Keratinocyte (primary cell): ENCODE measurements around the gene CDC20B. TPM values are rescaled to one million over a fixed set of nuclear protein-coding genes. Genes with fewer than 3 reads are reported as not detected.

Experiments
- DNase-seq: peaks from one replicate; pipeline ENCODE4 v3.0.0-alpha.2; 2011; ENCODE audit warnings: low read depth, missing footprints, low spot score
- FAIRE-seq: peaks from 2 replicates; lab custom pipeline; 2011; peaks lifted over from hg19 to GRCh38; lab: Jason Lieb, UNC
- H2AFZ ChIP-seq: 2 replicates; pipeline ENCODE4 v1.6.0; 2012; ENCODE audit warnings: low read length, control low read depth, inconsistent platforms; ENCODE audit not compliant: control insufficient read depth
- H3K27ac ChIP-seq: 2 replicates; pipeline ENCODE4 v1.5.1; 2011; ENCODE audit warnings: low read length; ENCODE audit not compliant: control insufficient read depth, insufficient read depth
- H3K27me3 ChIP-seq: 3 replicates; pipeline ENCODE4 v1.6.0; 2011; ENCODE audit warnings: low read length; ENCODE audit not compliant: control insufficient read depth, insufficient read depth; ENCODE audit errors: extremely low read depth
- H3K36me3 ChIP-seq, 2 experiments: 2 replicates in 1 of 2; 3 replicates in 1 of 2; pipeline ENCODE4 v1.5.1; 2011; ENCODE audit warnings: low read length in 2 of 2, mild to moderate bottlenecking in 1 of 2; ENCODE audit not compliant: control insufficient read depth in 2 of 2, insufficient read depth in 2 of 2; ENCODE audit errors: extremely low read depth in 1 of 2
- H3K4me1 ChIP-seq: 3 replicates; pipeline ENCODE4 v1.5.1; 2011; ENCODE audit warnings: low read length; ENCODE audit not compliant: control insufficient read depth, insufficient read depth; ENCODE audit errors: extremely low read depth
- H3K4me2 ChIP-seq: 3 replicates; pipeline ENCODE4 v1.6.0; 2011; ENCODE audit warnings: low read depth, low read length; ENCODE audit not compliant: control insufficient read depth, insufficient read depth; ENCODE audit errors: extremely low read depth
- H3K4me3 ChIP-seq, 3 experiments: fragments of 200-600 bp in 1 of 3; sonication (generic) in 1 of 3; 2 replicates in 2 of 3; 3 replicates in 1 of 3; pipeline ENCODE4 v1.5.1; 2011 to 2016; ENCODE audit warnings: low read length in 3 of 3, mild to moderate bottlenecking in 3 of 3, control low read depth in 2 of 3, inconsistent platforms in 1 of 3, low read depth in 1 of 3, mixed read lengths in 1 of 3, mixed run types in 1 of 3, moderate library complexity in 1 of 3; ENCODE audit not compliant: control insufficient read depth in 2 of 3, insufficient read depth in 2 of 3; ENCODE audit errors: extremely low read depth in 1 of 3
- H3K79me2 ChIP-seq: 2 replicates; pipeline ENCODE4 v1.6.0; 2012; ENCODE audit warnings: low read length; ENCODE audit not compliant: control insufficient read depth, insufficient read depth
- H3K9ac ChIP-seq: 3 replicates; pipeline ENCODE4 v1.6.0; 2011; ENCODE audit warnings: low read length; ENCODE audit not compliant: control insufficient read depth, insufficient read depth; ENCODE audit errors: extremely low read depth
- H3K9me1 ChIP-seq: 3 replicates; pipeline ENCODE4 v1.6.0; 2011; ENCODE audit warnings: low read length; ENCODE audit not compliant: control insufficient read depth, insufficient read depth; ENCODE audit errors: extremely low read depth
- H3K9me3 ChIP-seq: 2 replicates; pipeline ENCODE4 v1.5.1; 2012; ENCODE audit warnings: low read depth, low read length; ENCODE audit not compliant: control insufficient read depth
- H4K20me1 ChIP-seq: 3 replicates; pipeline ENCODE4 v1.6.0; 2011; ENCODE audit warnings: low read length; ENCODE audit not compliant: control insufficient read depth, insufficient read depth; ENCODE audit errors: extremely low read depth
- CTCF ChIP-seq, 3 experiments: IDR thresholded peaks in 1 of 3; conservative IDR thresholded peaks in 1 of 3; optimal IDR thresholded peaks in 1 of 3; 2 replicates in 2 of 3; 3 replicates in 1 of 3; pipeline versions ENCODE3 to v1.5.1; 2011; ENCODE audit warnings: low read length in 3 of 3, mild to moderate bottlenecking in 3 of 3, moderate library complexity in 2 of 3, control low read depth in 1 of 3, inconsistent platforms in 1 of 3; ENCODE audit not compliant: insufficient read depth in 2 of 3; ENCODE audit errors: extremely low read depth in 1 of 3
- EZH2 ChIP-seq: IDR thresholded peaks from one replicate; pipeline ENCODE4 v1.6.1; 2012; ENCODE audit warnings: inconsistent platforms, mild to moderate bottlenecking, low read length, moderate library complexity
- dilution Hi-C: fragments of 300-500 bp; cut with MboI; formaldehyde crosslinking; loops from one replicate; pipeline ENCODE4 v1.7.0; 2020; ENCODE audit warnings: low sequenced_read_pairs; ENCODE audit not compliant: extremely low pct_ligation_motif_present
- polyA plus RNA-seq, 5 experiments: library from polyadenylated mRNA; depleted of rRNA in 3 of 5; stranded (reverse) in 3 of 5; stranded (forward) in 1 of 5; unstranded in 1 of 5; fragments of >200 nt; gene quantifications; 1 replicate in 1 of 5; 2 replicates in 3 of 5; 3 replicates in 1 of 5; pipeline versions ENCODE4 v1.2.1 to v1.2.3, GENCODE V29; 2011 to 2012; ENCODE audit warnings: missing spikeins in 2 of 5, low read depth in 1 of 5, low replicate concordance in 1 of 5
- small RNA-seq, 3 experiments: library from RNA; depleted of rRNA; stranded (forward); fragments of <200 nt; gene quantifications; one replicate each; pipeline ENCODE3, GENCODE V24; 2012; ENCODE audit warnings: low read depth in 3 of 3, low replicate concordance in 1 of 3; ENCODE audit not compliant: insufficient read length in 3 of 3

CDC20B gene
- polyA plus RNA-seq, 1 donor (not counting 4 experiments of a cell fraction or from before 2014, with no cell fraction given) = 0.03 TPM

GRCh38 chr5:55063220-55063863 lies 109.6 kb downstream of the CDC20B start:
- H2AFZ ChIP-seq = no peak overlapping the region
- H3K9me3 ChIP-seq = no peaks in the 10 kb centered on the region
- H3K9me1 ChIP-seq = no peaks in the 10 kb centered on the region
- H3K4me2 ChIP-seq = no peak overlapping the region
- dilution Hi-C loops = no loop called here
- no peak overlapping the region for H3K27ac ChIP-seq
- H3K27me3 ChIP-seq = no peaks in the 10 kb centered on the region
- H3K9ac ChIP-seq = no peak overlapping the region
- DNase-seq (no peak), FAIRE-seq (peak; percentile 73)
- H3K4me1 ChIP-seq = peaks cover 5% of the 10 kb centered on the region
- H3K36me3 ChIP-seq = no peaks in the 10 kb centered on the region
- H3K4me3 ChIP-seq = no peak overlapping the region
- TF ChIP-seq CTCF (optimal IDR thresholded peaks at IDR 0.05 in 1 of 3, IDR thresholded peaks at IDR 0.05 in 1 of 3, conservative IDR thresholded peaks at IDR 0.05 in 1 of 3; ENCODE audit: extremely low read depth in 1 of 3, insufficient read depth in 2 of 3, low read length in 3 of 3) = no peak
- no peak for TF ChIP-seq EZH2
- H3K79me2 ChIP-seq = no peaks in the 10 kb centered on the region
- H4K20me1 ChIP-seq = no peaks in the 10 kb centered on the region

Small RNAs within 50 kb of the gene (small RNA-seq; reads per million reads assigned to genes)
- 0 to 1.0 (median 0.07) reads per million in 3 experiments for gene MIR449A
- 0 reads per million in 3 experiments for gene MIR449B
- gene MIR449C = 0 to 0.67 (median 0) reads per million in 3 experiments

Other genes with a start within 250 kb of the CDC20B start
- gene ESM1, start 187.6 kb downstream of the CDC20B start, polyA plus RNA-seq = 0.07 TPM in 1 of 3 replicates, not detected in the others
- gene GZMK, start 148.9 kb downstream of the CDC20B start, polyA plus RNA-seq = not detected in 3 replicates
- gene GZMA, start 70.5 kb downstream of the CDC20B start, polyA plus RNA-seq = not detected in 3 replicates
- gene GPX8, start 13.0 kb downstream of the CDC20B start, polyA plus RNA-seq = 20.3 to 40.1 TPM (median 28.9 TPM) in 3 replicates
- gene MCIDAS, start 54.1 kb upstream of the CDC20B start, polyA plus RNA-seq = 0.03 to 0.15 TPM in 2 of 3 replicates, not detected in the other
- 0.42 to 0.94 TPM (median 0.48 TPM) in 3 replicates for gene CCNO, start 60.4 kb upstream of the CDC20B start, polyA plus RNA-seq
- 7.9 to 18.8 TPM (median 9.3 TPM) in 3 replicates for gene DHX29, start 134.5 kb upstream of the CDC20B start, polyA plus RNA-seq
- 30.1 to 71.4 TPM (median 35.5 TPM) in 3 replicates for gene MTREX, start 134.8 kb upstream of the CDC20B start, polyA plus RNA-seq